ENCODE results near the gene ZMYM1.
"Not testable (repeated sequence)": the region's sequence is repeated elsewhere in the genome, so short reads cannot be mapped to it uniquely, and the experiment has no call there.

ZMYM1 gene

DNA sequence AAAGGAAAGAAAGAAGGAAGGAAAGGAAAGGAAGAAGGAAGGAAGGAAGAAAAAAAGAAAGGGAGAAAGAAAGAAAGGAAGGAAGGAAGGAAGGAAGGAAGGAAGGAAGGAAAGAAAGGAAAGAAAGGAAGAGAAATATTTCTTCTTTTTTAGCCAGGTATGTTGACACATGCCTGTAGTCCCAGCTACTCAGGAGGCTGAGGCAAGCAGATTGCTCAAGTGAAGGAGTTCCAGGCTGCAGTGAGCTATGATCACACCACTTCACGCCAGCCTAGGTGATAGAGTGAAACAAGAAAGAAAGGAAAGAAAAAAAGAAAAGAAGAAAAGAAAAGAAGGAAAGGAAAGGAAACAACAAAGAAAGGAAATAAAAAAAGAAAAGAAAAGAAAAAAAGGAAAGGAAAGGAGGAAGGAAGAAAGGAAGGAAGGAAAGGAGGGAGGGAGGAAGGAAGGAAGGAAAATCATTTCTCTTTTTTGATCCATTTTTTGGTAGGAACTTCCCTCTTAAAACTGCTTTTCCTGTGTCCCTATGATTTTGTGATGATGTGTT lies 5.8 kb upstream of the ZMYM1 start:
- no peak for DNase-seq (ENCODE audit: low read depth)
- H3K4me3 ChIP-seq (replicated peaks; ENCODE audit: low read depth, low read length), result no peak overlapping the region
- TF ChIP-seq, protein P1, sequence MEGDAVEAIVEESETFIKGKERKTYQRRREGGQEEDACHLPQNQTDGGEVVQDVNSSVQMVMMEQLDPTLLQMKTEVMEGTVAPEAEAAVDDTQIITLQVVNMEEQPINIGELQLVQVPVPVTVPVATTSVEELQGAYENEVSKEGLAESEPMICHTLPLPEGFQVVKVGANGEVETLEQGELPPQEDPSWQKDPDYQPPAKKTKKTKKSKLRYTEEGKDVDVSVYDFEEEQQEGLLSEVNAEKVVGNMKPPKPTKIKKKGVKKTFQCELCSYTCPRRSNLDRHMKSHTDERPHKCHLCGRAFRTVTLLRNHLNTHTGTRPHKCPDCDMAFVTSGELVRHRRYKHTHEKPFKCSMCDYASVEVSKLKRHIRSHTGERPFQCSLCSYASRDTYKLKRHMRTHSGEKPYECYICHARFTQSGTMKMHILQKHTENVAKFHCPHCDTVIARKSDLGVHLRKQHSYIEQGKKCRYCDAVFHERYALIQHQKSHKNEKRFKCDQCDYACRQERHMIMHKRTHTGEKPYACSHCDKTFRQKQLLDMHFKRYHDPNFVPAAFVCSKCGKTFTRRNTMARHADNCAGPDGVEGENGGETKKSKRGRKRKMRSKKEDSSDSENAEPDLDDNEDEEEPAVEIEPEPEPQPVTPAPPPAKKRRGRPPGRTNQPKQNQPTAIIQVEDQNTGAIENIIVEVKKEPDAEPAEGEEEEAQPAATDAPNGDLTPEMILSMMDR (IDR thresholded peaks at IDR 0.05; ENCODE audit: low read length, missing control alignments), result no peak

DNA sequence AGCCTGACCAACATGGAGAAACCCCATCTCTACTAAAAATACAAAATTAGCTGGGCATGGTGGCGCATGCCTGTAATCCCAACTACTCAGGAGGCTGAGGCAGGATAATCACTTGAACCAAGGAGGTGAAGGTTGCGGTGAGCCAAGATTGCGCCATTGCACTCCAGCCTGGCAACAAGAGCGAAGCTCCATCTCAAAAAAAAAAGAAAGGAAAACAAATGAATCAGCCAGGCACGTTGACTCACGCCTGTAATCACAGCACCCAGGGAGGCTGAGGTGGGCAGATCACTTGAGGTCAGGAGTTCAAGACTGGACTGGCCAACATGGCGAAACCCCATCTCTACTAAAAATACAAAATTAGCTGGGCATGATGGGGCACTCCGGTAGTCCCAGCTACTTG lies 2.8 kb upstream of the ZMYM1 start:
- H3K4me3 ChIP-seq (replicated peaks; ENCODE audit: low read depth, low read length), result not testable (repeated sequence)
- peak; percentile 78 for DNase-seq (ENCODE audit: low read depth)

DNA sequence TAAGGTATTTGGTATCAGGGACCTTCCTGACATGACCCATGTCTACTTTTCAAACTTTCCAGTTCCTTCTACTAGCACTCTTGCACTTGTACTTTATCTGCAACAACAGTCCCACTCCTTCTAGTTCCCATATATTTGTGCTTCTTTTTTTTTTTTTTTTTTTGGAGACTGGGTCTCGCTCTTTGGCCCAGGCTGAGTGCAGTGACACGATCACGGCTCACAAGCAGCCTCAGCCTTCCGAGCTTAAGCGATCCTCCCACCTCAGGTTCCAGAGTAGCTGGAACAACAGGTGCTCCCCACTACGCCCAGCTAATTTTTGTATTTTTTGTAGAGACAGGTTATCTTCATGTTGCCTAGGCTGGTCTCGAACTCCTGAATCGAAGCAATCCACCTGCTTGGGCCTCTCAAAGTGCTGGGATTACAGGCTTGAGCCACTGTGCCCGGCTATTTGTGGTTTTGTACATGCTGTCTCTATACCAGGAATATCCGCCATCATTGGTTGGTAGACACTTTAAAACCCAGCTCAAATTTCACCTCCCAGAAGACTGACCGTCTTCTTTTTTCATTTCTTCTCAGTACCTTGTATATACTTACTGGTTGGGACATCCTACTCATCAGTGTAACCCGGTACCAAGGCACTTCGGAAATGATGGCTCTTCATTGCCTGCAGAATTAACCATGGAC lies 1.1 kb downstream of the ZMYM1 start:
- H3K4me3 ChIP-seq (replicated peaks; ENCODE audit: low read depth, low read length), result peak overlapping the region; percentile 75
- DNase-seq (ENCODE audit: low read depth), result no peak
- TF ChIP-seq, protein P1 (IDR thresholded peaks at IDR 0.05; ENCODE audit: low read length, missing control alignments), result no peak

DNA sequence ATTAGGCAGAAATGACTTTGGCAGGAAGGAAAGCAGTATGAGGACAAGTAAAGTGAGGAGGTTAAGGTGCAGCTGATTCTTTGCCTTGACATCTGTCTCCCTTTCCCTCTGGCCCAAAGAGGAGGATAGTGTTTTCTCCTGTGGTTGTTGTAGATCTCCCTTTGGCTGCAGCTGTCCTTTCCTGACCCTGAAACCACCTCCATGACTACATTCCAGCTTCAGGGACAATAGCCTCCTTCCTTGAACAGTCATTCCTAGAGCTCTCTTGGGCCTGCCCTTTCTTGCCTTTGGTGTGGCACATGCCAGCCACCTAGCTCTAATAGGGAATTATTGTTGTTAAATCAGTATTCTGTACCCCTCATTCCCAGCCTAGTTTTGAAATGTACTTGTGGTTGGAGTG lies 6.2 kb downstream of the ZMYM1 start:
- no peak overlapping the region for H3K4me3 ChIP-seq (replicated peaks; ENCODE audit: low read depth, low read length)
- peak; percentile 10 for DNase-seq (ENCODE audit: low read depth)
- TF ChIP-seq, protein P1 (IDR thresholded peaks at IDR 0.05; ENCODE audit: low read length, missing control alignments), result no peak

DNA sequence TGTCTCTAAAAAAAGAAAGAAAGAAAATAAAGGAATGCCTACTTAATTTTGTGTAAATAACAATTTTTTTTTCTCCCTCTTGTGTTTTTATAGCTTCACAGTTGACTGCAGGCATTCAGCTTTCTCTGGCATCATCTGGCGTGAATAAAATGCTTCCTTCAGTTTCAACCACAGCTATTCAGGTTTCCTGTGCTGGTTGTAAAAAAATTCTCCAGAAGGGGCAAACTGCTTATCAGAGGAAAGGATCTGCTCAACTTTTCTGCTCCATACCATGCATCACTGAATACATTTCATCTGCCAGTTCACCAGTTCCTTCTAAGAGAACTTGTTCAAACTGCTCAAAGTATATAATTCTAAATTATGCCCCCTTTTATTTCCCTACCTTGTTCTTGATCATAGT lies 18.0 kb downstream of the ZMYM1 start:
- TF ChIP-seq, protein P1 (IDR thresholded peaks at IDR 0.05; ENCODE audit: low read length, missing control alignments), result no peak
- DNase-seq (ENCODE audit: low read depth), result no peak
- H3K4me3 ChIP-seq (replicated peaks; ENCODE audit: low read depth, low read length), result no peak overlapping the region

DNA sequence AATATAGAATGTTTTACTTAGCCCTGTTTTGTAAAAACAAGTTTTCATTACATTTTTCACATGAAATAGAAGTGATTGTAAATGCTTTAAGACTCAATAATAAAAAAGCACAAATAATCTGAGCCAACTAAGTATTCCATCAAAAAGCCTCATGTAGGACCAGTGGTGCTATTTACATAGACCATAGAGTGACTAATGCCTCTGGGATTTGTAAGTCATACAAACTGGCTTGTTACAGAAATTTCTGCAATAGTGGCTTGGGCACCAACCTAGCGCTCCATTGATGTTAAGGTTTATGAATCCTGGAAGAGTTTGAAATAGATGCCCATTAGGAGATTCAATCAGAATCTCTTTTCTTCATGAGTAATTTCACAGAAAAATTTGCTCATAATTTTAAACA lies 31.9 kb downstream of the ZMYM1 start:
- TF ChIP-seq, protein P1 (IDR thresholded peaks at IDR 0.05; ENCODE audit: low read length, missing control alignments), result no peak
- peak; percentile 64 for DNase-seq (ENCODE audit: low read depth)
- no peak overlapping the region for H3K4me3 ChIP-seq (replicated peaks; ENCODE audit: low read depth, low read length)

DNA sequence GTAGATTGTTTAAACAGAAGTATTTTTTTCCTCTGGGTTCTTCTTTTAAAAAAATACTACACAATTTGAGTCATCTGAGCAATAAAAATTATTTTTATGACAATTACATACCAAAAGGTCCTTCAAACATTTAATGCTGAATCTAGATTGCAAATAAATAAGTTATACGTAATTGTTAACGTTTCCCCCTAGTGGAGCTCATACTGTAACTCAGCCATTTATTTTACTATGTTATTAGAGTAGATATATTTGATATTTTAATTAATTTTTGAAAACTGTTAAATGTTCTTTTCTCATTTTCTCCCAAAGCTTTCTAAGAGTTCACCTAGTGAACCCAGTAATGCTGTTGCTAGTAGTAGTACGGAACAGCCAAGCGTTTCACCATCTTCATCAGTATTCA lies 33.5 kb downstream of the ZMYM1 start:
- peak; percentile 31 for DNase-seq (ENCODE audit: low read depth)
- TF ChIP-seq, protein P1 (IDR thresholded peaks at IDR 0.05; ENCODE audit: low read length, missing control alignments), result peak; percentile 32

More for the DNA sequence above, 33.5 kb downstream of the ZMYM1 start:
- no peak overlapping the region for H3K4me3 ChIP-seq (replicated peaks; ENCODE audit: low read depth, low read length)

Measured in fibroblast of pulmonary artery (primary cell).